Posterior cingulate gyrus (tissue), 11 donors: ENCODE measurements around the gene RAPGEF1.
"Not testable (repeated sequence)": the region's sequence is repeated elsewhere in the genome, so short reads cannot be mapped to it uniquely, and the experiment has no call there.

Experiments used
- DNase-seq, 10 donors: peaks; one replicate each; pipeline versions ENCODE4 v3.0.0 to v3.0.0-alpha.2; 2020 to 2021; ENCODE audit warnings: mixed read lengths in 3 of 10
- intact Hi-C: fragments of 100-400 bp; cut with DNase I; formaldehyde crosslinking; loops from one replicate; pipeline ENCODE4 v1.15.1; 2023

Gene RAPGEF1

GRCh38 chr9:131739959-131740648, at the start of gene RAPGEF1:
Gene RAPGEF1, minus strand, starts transcription at chr9:131740076. Its CDS starts 246 bp downstream, at chr9:131739830.
- intact Hi-C loops = loop anchor here (1.0 to 5.0 kb wide), 2 partner anchors 149 to 388 kb away; no protein-coding TSS in a partner anchor
- DNase-seq = peak; percentile 35 to 94 (median 64)

- DNase-seq = no peak
- intact Hi-C loops = no loop called here
These were observed 49.0 kb upstream of the RAPGEF1 start for GRCh38 chr9:131788851-131789250.

GRCh38 chr9:131787838-131788237, 48.0 kb upstream of the RAPGEF1 start:
- intact Hi-C loops = no loop called here
- peak in 1 of 10 donors; percentile 40 for DNase-seq

GRCh38 chr9:131784748-131785501, 45.0 kb upstream of the RAPGEF1 start:
- peak in 1 of 10 donors; percentile 16 for DNase-seq
- intact Hi-C loops = no loop called here

GRCh38 chr9:131781069-131781468, 41.2 kb upstream of the RAPGEF1 start:
- intact Hi-C loops = no loop called here
- DNase-seq = peak in 1 of 10 donors; percentile 4

- intact Hi-C loops = no loop called here
- peak in 1 of 10 donors; percentile 62 for DNase-seq
These were observed 36.6 kb upstream of the RAPGEF1 start for GRCh38 chr9:131776473-131776872.

GRCh38 chr9:131776036-131776435, 36.2 kb upstream of the RAPGEF1 start:
- intact Hi-C loops = no loop called here
- peak in 1 of 10 donors; percentile 53 for DNase-seq

- peak in 1 of 10 donors; percentile 71 for DNase-seq
- intact Hi-C loops = no loop called here
These were observed 34.8 kb upstream of the RAPGEF1 start for GRCh38 chr9:131774636-131775035.

GRCh38 chr9:131773911-131774379, 34.1 kb upstream of the RAPGEF1 start:
- intact Hi-C loops = no loop called here
- peak in 3 of 10 donors; percentile 40 to 73 (median 52) for DNase-seq

- intact Hi-C loops = no loop called here
- DNase-seq = peak in 2 of 10 donors; percentile 20 to 27
These were observed 33.1 kb upstream of the RAPGEF1 start for GRCh38 chr9:131772940-131773339.

- intact Hi-C loops = no loop called here
- DNase-seq = peak in 2 of 10 donors; percentile 42 to 61
These were observed 31.8 kb upstream of the RAPGEF1 start for GRCh38 chr9:131771646-131772045.

- DNase-seq = peak in 1 of 10 donors; percentile 9
- intact Hi-C loops = no loop called here
These were observed 29.5 kb upstream of the RAPGEF1 start for GRCh38 chr9:131769361-131769760.

GRCh38 chr9:131764568-131764967, 24.7 kb upstream of the RAPGEF1 start:
- no peak for DNase-seq
- intact Hi-C loops = no loop called here

- intact Hi-C loops = loop anchor here (1.0 kb wide), 3 partner anchors 474 to 506 kb away; no protein-coding TSS in a partner anchor
These were observed 22.6 kb upstream of the RAPGEF1 start for GRCh38 chr9:131762356-131762932.

GRCh38 chr9:131759017-131759647, 19.3 kb upstream of the RAPGEF1 start:
- DNase-seq = peak in 2 of 10 donors; percentile 18 to 50
- intact Hi-C loops = no loop called here

More at GRCh38 chr9:131762356-131762932, 22.6 kb upstream of the RAPGEF1 start:
- peak; percentile 56 to 97 (median 74) for DNase-seq

GRCh38 chr9:131757549-131757948, 17.7 kb upstream of the RAPGEF1 start:
- DNase-seq = peak in 1 of 10 donors; percentile 11
- intact Hi-C loops = no loop called here

- peak; percentile 69 to 97 (median 86) for DNase-seq
- intact Hi-C loops = no loop called here
These were observed 15.8 kb upstream of the RAPGEF1 start for GRCh38 chr9:131755541-131756198.

GRCh38 chr9:131754846-131755245, 15.0 kb upstream of the RAPGEF1 start:
- peak in 3 of 10 donors; percentile 22 to 59 (median 25) for DNase-seq
- intact Hi-C loops = no loop called here

GRCh38 chr9:131753751-131754150, 13.9 kb upstream of the RAPGEF1 start:
- intact Hi-C loops = not testable (repeated sequence)
- DNase-seq = peak in 2 of 10 donors; percentile 52 to 73
